Fibroblast of mammary gland (primary cell): ENCODE data around the gene WNT9B.

Experiments used
- DNase-seq: peaks from one replicate; pipeline ENCODE4 v3.0.0-alpha.2; 2010; ENCODE audit warnings: low read depth
- H3K4me3 ChIP-seq: 2 replicates; pipeline ENCODE4 v1.5.1; 2011; ENCODE audit warnings: low read depth, mild to moderate bottlenecking, low read length, moderate library complexity; ENCODE audit not compliant: control insufficient read depth
- CTCF ChIP-seq: conservative IDR thresholded peaks from 2 replicates; pipeline ENCODE4 v1.5.1; 2011; ENCODE audit warnings: low read depth, low read length, inconsistent platforms; ENCODE audit not compliant: control insufficient read depth, insufficient read depth

WNT9B gene

DNA sequence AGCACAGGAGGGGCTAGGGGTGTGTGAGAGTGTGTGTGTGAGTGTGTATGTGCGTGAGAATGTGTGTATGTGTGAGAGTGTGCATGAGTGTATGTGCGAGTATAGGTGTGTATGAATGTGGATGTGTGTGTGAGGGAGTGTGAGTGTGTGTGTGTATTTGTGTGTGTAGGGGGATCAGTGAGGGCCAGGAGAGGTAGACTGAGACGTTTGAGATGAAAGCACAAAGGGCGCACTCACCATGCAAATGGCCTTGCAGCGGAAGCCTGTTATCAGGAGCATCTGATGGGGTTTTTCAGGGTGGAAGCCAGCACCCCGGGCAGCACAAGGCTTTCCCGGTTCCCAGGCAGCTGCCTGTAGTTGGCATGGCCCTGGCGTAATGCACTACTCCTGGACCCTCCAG, 14.9 kb downstream of the WNT9B start:
- TF ChIP-seq CTCF: no peak
- DNase-seq: no peak
- H3K4me3 ChIP-seq: no peak overlapping the region

DNA sequence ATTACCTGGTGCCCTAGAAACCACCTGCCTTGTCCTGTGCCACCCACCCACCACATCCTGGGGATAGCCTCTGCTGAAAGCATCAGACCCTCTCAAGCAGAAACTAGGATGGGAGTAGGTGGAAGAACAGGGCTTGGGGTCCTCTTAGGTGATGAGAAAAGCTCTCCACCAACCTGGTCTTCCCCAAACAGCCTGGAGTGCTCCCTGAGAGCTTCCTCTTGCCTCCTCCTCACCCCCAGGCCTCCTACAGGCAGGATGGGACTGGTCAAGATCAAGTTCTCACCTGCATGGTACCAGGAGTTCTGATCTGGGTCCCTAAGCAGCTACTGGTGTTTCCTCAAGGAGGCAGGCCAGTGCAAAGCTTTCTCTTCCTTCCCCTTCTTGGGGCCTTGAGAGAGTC, 15.4 kb downstream of the WNT9B start:
- no peak overlapping the region for H3K4me3 ChIP-seq
- TF ChIP-seq CTCF: no peak
- DNase-seq: no peak

DNA sequence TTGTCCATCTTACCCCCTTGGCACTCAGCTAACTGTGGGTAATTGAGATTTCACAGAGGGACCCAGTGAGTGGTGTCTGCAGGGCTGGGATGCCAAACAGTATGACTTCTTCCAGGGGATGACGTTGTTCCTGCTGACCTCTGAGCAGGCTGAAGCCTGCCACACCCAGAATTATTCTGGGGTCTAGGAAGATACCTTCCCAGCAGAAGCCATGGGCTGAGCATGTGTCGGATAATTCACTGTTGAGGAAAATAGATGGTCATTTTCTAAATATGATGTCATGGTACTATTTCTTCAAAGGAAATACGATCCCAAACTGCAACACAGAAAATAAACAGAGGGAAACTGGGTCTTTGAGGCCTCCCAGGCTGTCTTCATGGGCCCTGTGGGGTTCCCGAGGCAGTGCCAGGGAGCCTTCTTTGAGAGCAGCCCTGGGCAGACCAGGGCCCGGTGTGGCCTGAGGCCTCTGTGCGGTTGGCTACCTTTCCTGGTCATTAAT, 17.4 kb downstream of the WNT9B start:
- no peak for DNase-seq
- TF ChIP-seq CTCF: no peak
- no peak overlapping the region for H3K4me3 ChIP-seq

- DNase-seq: no peak
- H3K4me3 ChIP-seq: no peak overlapping the region
- TF ChIP-seq CTCF: no peak
Observed at GRCh38 chr17:46869296-46869695, 17.9 kb downstream of the WNT9B start.

DNA sequence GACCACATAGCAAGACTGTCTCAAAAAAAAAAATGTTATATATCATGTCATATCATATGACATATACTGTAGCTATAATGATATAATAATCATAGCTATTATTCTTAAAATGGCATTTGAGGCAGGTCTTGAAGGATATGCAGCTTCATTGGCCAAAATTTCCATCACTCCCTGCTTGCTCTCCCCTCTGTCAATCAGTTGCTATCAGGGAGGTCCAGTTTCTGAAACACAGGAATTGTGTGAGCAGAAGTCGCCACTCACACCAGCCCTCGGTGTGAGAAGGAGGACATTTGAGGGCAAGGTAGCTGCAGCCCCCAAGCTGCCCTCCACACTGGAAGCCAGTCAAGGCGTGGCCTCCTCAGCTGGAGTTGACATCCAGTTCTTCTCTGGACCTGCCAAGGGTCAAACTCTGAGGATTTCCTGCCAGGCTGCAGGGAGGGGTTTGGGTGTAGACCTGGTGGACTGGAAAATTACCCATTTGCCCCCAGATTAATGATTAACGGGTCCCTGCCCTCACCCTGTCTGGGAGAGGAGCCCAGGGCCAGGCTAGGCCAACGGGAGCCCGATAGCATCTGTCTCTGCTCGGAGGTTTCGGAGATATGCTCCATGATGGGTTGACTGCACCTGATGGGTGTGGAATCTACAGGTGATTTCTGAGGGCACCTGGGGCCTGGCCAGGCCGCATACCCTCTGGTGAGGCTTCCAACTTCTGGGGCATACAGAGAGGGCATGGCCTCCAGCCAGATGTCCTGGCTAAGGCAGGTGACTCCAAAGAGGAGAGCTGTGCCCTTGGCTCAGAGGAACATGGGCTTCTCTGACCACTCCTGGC, 18.8 kb downstream of the WNT9B start:
- DNase-seq: no peak
- no peak for TF ChIP-seq CTCF
- no peak overlapping the region for H3K4me3 ChIP-seq

GRCh38 chr17:46872421-46872820, 21.0 kb downstream of the WNT9B start:
- no peak for TF ChIP-seq CTCF
- DNase-seq: no peak
- H3K4me3 ChIP-seq: no peak overlapping the region
